HG03439 (cell line): Measurements from ENCODE around the gene REN.

Source experiments
- ATAC-seq: cut with Tn5 transposase; IDR thresholded peaks from one replicate; pipeline ENCODE4 v1.9.1; 2021; ENCODE audit warnings: mild to moderate bottlenecking, moderate library complexity; ENCODE audit not compliant: unreplicated experiment

REN gene

GRCh38 chr1:204191456-204191855 lies 25.3 kb upstream of the REN start:
- ATAC-seq = no peak

GRCh38 chr1:204190212-204191211 lies 24.4 kb upstream of the REN start:
- no peak for ATAC-seq

DNA sequence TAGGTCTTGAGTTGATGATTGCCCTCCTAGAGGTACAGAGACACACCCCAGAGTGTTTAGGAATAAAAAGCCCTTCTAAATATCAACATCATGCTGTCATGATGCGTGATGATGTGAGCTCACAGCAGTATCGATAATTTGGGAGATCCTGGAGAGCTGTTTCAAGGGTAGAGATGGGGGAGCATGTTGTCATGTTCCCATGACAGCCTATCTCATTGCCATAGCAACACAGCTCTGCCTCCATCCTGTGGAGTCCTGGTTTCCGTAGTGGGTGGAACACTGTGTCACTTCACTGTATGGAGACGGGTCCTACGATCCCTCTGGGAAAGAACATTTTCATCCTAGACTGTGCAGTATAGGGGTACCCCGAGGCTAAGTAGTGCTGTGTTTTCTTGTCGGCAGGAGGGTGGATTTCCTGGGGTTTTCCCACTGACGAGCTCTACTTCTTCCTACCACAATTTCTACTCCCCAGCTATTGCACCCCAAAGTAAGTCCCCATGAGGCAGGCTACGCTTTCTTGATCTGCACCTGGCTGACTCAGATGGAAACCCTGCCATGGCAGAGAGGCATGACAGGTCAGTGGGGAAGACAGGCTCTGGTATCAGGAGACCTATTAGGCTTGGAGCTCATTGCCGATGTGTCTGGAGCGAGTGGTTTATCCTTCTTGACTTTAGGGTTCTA lies 23.0 kb upstream of the REN start:
- no peak for ATAC-seq

DNA sequence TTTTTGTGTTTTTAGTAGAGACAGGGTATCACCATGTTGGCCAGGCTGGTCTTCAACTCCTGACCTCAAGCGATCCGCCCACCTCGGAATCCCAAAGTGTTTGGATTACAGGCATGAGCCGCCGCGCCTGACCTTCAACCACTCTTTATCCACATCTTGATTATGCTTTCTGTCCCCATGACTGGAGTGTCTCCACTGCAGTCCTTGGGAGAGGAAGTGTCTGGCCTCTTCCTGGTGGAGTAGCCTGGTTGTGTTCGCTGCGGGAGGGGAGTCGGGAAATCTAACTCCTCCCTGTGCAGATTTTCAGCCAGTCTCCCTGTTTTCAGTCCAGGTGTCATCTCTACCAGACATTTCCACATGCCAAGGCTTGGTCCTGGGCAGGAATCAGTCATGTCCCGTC lies 20.5 kb upstream of the REN start:
- ATAC-seq = no peak

DNA sequence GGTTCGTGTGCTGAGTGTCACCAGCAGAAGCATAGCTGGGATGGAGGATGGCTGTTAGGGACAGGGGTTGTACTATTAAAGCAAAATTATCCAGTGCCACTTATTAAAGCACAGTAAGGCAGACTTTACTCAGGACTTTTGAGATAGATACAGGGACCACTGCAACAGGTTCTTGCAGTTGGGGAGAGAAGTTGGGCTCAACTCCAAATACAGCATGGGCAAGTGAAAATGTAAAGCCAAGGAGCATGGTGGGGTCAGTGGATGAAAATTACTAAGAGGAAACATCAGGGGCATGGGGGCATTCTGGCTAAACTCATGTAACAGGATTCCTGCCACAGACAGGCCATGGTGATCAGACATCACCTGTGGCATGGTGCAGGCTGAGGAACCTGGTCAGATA lies 15.0 kb upstream of the REN start:
- no peak for ATAC-seq

DNA sequence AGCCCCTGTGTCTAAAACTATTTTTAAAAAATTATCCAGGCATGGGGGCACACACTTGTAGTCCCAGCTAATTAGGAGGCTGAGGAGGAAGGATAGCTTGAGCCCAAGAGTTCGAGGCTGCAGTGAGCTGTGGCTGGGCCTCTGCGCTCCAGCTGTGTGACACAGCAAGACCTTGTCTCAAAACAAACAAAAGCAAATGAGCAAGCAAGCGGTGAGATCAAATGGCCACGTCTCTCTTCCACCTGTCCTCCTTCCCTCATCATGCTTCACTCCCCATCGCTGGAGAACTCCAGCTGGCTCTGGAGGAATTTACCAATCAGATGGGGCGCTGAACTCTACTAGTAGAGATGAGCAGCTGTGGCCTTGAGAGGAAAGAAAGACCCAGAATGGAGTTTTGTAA lies 14.0 kb upstream of the REN start:
- ATAC-seq = no peak

GRCh38 chr1:204178487-204179281 lies 12.5 kb upstream of the REN start:
- no peak for ATAC-seq

DNA sequence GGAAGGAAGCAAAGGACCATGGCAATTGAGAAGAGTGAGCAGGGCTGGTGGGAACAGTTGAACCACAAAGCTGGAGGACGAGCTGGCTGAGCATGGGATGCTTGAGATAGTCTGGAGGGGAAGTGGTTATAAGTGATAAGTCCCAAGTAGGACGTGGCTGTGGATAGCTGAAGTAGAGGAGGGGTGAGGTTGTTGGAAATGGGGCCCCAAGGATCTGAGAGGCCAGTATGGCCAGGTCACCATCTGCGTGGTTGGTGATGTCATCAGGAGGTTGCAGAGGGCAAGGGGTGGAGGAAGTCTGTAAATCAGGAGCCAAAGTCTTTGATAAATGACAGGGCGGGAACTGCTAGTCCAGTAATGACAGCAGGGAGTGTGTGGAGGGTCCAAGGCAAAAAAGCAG lies 11.0 kb upstream of the REN start:
- no peak for ATAC-seq

- ATAC-seq = no peak
Observed at GRCh38 chr1:204176049-204176448, 9.9 kb upstream of the REN start.

DNA sequence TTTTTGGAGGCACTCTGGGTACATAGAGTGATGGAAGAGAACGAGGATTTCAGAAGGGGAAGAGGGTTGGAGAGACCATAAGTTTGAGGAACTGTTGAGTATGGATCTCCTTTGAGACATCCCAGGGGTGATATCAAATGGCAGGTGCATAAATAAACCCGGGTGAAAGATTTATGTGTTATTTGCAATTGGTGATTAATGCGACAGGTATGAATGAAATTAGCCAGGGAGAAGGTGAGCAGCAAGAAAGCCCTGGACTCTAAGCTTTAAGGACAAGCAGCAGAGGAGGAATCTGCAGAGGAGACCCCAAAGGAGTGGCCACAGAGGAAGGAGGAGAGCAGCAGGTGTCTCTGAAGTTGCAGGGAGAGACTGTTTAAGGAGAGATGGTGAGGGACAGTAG lies 8.8 kb upstream of the REN start:
- no peak for ATAC-seq

- ATAC-seq = no peak
Observed at GRCh38 chr1:204172404-204173029, 6.4 kb upstream of the REN start.

DNA sequence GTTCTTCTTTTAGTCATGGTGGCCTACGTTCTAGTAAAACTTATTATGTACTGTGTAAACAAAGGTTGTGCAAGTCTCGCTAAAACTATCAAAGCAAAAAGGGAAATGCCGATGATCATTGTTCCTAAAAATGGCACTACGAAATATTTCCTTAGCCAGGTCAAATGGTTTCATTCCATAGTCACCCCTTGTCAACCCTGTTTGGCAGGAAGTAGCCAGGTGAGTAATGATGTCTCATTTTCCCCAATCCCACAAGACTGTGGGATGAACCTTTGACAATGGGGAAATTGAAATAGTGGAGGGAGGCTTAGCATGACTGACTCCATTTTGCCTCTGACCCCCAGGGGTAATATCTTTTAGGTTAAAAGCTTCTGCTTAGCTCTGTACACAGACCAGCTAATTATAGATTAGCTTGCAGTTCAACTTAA lies 5.6 kb upstream of the REN start:
- ATAC-seq = no peak

DNA sequence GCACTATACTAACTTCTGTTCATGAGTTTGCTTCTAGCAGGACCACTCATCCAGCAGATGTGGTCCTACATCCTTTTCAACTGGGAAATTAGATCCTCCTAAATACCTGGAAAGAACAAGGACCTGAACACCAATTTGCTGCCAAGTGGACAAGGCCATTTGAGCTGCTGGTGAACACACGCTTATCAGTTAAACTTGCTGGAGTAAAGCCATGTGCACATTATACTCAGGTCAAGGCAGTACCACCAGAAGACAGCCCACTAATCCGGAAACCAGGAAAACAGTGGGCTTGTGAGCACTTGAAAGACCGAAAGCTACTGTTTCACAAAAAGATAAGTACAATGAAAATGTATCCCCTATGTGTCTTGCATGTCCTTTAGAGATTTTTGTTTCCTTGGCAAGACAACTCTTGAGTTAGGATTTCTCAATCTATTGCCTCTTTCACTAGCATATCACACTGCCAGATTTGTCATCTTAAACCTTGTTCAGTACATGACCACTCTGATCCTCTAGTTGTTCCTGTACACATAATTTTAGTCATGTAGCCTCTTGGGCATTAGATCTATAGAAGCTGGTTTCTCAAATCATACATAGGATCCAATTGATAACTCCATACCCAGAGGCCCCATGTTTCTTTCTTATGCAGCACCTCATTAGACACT lies 4.5 kb upstream of the REN start:
- no peak for ATAC-seq

GRCh38 chr1:204169858-204170257 lies 3.7 kb upstream of the REN start:
- no peak for ATAC-seq

DNA sequence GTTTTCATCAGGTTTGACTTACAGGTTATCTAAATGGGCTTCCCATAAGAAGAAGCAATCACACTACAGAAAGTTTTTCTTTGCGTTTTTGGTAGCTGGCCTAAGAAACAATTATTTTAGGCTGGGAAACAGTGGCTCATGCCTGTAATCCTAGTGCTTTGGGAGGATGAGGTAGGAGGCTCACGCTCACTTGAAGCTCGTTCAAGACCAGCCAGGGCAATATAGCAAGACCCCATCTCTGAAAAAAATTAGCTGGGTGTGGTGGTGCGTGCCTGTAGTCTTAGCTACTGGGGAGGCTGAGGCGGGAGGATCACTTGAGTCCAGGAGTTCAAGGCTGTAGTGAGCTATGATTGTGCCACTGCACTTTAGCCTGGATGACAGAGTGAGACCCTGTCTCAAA lies 1.6 kb upstream of the REN start:
- no peak for ATAC-seq

DNA sequence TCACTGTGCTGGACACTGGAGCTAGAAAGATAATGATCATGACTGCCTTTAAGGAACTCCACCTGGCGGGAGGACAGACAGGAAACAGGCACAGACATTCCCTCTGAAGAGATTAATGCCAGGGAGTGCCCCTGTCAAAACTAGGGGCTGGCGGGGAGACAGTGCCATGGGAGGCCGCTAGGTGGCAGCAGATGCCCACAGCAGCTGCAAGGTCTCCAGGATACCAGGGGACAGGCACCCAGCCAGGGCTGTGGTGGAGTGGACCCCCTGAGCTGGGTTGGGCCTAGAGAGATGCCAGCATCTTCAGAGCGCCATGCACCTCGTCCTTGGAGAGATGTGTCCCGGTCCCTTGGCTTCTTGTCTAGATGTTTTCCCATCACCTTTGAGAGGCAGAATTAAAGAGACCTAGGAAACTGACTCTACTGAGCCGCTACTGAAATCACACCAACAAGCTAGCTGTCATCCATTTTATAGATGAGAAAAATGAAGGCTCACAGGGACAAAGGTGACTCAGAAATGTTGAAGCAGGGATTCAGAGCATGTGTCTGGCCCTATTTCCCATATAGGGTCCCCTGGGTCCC lies 3.6 kb downstream of the REN start:
- ATAC-seq = no peak

- no peak for ATAC-seq
Observed at GRCh38 chr1:204161609-204162493, 4.3 kb downstream of the REN start.

GRCh38 chr1:204157962-204158361 lies 8.2 kb downstream of the REN start:
- no peak for ATAC-seq

DNA sequence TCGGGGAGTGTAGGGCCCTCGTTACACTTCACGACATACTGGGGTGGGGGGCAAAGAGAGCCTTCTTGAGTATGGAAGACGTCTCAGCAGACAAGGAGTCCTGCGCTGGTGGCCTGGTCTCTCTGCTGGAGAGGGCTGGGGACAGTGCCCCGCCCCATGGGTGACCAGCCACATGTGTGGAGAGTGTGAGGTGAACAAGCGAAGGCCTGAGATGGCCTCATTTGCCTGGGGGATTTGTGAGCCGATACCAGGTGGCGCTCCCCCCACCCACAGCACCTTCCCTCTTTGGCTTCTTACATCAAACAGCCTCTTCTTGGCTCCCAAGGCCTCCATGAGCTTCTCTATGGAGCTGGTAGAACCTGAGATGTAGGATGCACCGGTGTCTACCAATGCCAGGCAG lies 10.3 kb downstream of the REN start:
- ATAC-seq = no peak
